H1 (cell line): ENCODE data around the gene NR2F6. TPM values are rescaled to one million over a fixed set of nuclear protein-coding genes. Genes with fewer than 3 reads are reported as not detected.

Source experiments
- CTCF ChIA-PET: fragments of 300-600 bp; sonication (Branson Sonifier 250); formaldehyde crosslinking; loops from one replicate; lab custom pipeline; 2021; ENCODE audit not compliant: partially characterized antibody; lab: Charles Lee
- POLR2A ChIA-PET: fragments of 300-600 bp; sonication (Branson Sonifier 250); formaldehyde crosslinking; loops from one replicate; lab custom pipeline; 2021; ENCODE audit warnings: inconsistent platforms; ENCODE audit not compliant: partially characterized antibody; lab: Charles Lee
- DNase-seq, 2 experiments: peaks; one replicate each; pipeline versions ENCODE4 v3.0.0 to v3.0.0-alpha.2; 2010 to 2022; ENCODE audit warnings: low spot score in 2 of 2, low read depth in 1 of 2, mixed read lengths in 1 of 2
- FAIRE-seq: peaks from 2 replicates; lab custom pipeline; 2011; peaks lifted over from hg19 to GRCh38; lab: Jason Lieb, UNC
- H2AFZ ChIP-seq: 2 replicates; pipeline ENCODE4 v1.8.1; 2012; ENCODE audit warnings: low read length, inconsistent platforms
- H2AK5ac ChIP-seq: 2 replicates; pipeline ENCODE4 v1.6.1; 2013; ENCODE audit warnings: low read depth, low read length
- H2BK120ac ChIP-seq: replicated peaks from 2 replicates; pipeline ENCODE3; 2013; ENCODE audit warnings: low read depth, low read length, inconsistent platforms
- H2BK12ac ChIP-seq: 2 replicates; pipeline ENCODE4 v1.6.1; 2013; ENCODE audit warnings: low read depth, low read length
- H2BK15ac ChIP-seq: 2 replicates; pipeline ENCODE4 v1.6.1; 2013; ENCODE audit warnings: low read length
- H2BK20ac ChIP-seq: 2 replicates; pipeline ENCODE4 v1.6.1; 2013; ENCODE audit warnings: low read length
- H2BK5ac ChIP-seq: 2 replicates; pipeline ENCODE4 v1.6.1; 2013; ENCODE audit warnings: low read depth, low read length
- H3K14ac ChIP-seq: 2 replicates; pipeline ENCODE4 v1.6.1; 2013; ENCODE audit warnings: inconsistent platforms; ENCODE audit not compliant: insufficient read length
- H3K18ac ChIP-seq: 2 replicates; pipeline ENCODE4 v1.6.1; 2013; ENCODE audit warnings: low read length; ENCODE audit errors: extremely low read depth
- H3K23ac ChIP-seq: 2 replicates; pipeline ENCODE4 v1.6.1; 2013; ENCODE audit warnings: inconsistent platforms; ENCODE audit not compliant: insufficient read length
- H3K23me2 ChIP-seq: 2 replicates; pipeline ENCODE4 v1.6.1; 2013; ENCODE audit warnings: low read depth, low read length
- H3K27ac ChIP-seq: 2 replicates; pipeline ENCODE4 v1.6.1; 2011; ENCODE audit warnings: low read depth, low read length, inconsistent platforms
- H3K27me3 ChIP-seq, 4 experiments: replicated peaks in 1 of 4; 1 replicate in 1 of 4; 2 replicates in 3 of 4; pipeline versions ENCODE4 v1.6.1 to v1.8.1; 2011 to 2013; ENCODE audit warnings: low read length in 3 of 4, mild to moderate bottlenecking in 3 of 4, inconsistent platforms in 2 of 4, mixed read lengths in 2 of 4, moderate library complexity in 1 of 4; ENCODE audit not compliant: control insufficient read depth in 3 of 4, insufficient read depth in 3 of 4; ENCODE audit errors: extremely low read depth in 1 of 4
- H3K36me3 ChIP-seq, 4 experiments: 2 replicates each; pipeline versions ENCODE4 v1.6.1 to v1.8.1; 2011 to 2013; ENCODE audit warnings: mild to moderate bottlenecking in 4 of 4, low read length in 3 of 4, moderate library complexity in 2 of 4, control low read depth in 1 of 4, inconsistent platforms in 1 of 4; ENCODE audit not compliant: insufficient read depth in 4 of 4, control insufficient read depth in 2 of 4
- H3K4ac ChIP-seq: replicated peaks from 2 replicates; pipeline ENCODE3; 2013; ENCODE audit warnings: low read length, low read depth, mixed read lengths, inconsistent platforms; ENCODE audit not compliant: insufficient read length
- H3K4me1 ChIP-seq, 4 experiments: replicated peaks in 1 of 4; 1 replicate in 1 of 4; 2 replicates in 3 of 4; pipeline versions ENCODE4 v1.6.1 to v1.8.1; 2011 to 2013; ENCODE audit warnings: low read length in 3 of 4, inconsistent platforms in 2 of 4, mixed read lengths in 1 of 4; ENCODE audit not compliant: insufficient read depth in 4 of 4, control insufficient read depth in 3 of 4
- H3K4me2 ChIP-seq, 2 experiments: 2 replicates each; pipeline versions ENCODE4 v1.6.1 to v1.8.1; 2011 to 2013; ENCODE audit warnings: low read depth in 2 of 2, low read length in 2 of 2, control low read depth in 1 of 2, inconsistent platforms in 1 of 2, mild to moderate bottlenecking in 1 of 2; ENCODE audit not compliant: insufficient read depth in 1 of 2
- H3K4me3 ChIP-seq, 4 experiments: fragments of 200-600, 300-600 bp in 1 of 4; sonication (generic), shearing (Covaris generic), sonication (Bioruptor Twin) in 1 of 4; 2 replicates each; pipeline versions ENCODE4 v1.5.1 to v1.8.1; 2011 to 2016; ENCODE audit warnings: low read length in 4 of 4, low read depth in 3 of 4, control low read depth in 2 of 4, inconsistent platforms in 2 of 4, mild to moderate bottlenecking in 2 of 4, mixed read lengths in 1 of 4, moderate library complexity in 1 of 4; ENCODE audit not compliant: insufficient read depth in 2 of 4; ENCODE audit errors: extremely low read depth in 1 of 4
- H3K56ac ChIP-seq: replicated peaks from 2 replicates; pipeline ENCODE3; 2013; ENCODE audit warnings: low read depth, mild to moderate bottlenecking, mixed read lengths, low read length, inconsistent platforms; ENCODE audit not compliant: insufficient read length
- H3K79me1 ChIP-seq: 2 replicates; pipeline ENCODE4 v1.6.1; 2013; ENCODE audit warnings: low read depth, low read length, control low read depth
- H3K79me2 ChIP-seq, 2 experiments: 2 replicates each; pipeline versions ENCODE4 v1.6.1 to v1.8.1; 2012 to 2013; ENCODE audit warnings: low read length in 2 of 2, mild to moderate bottlenecking in 2 of 2, inconsistent platforms in 1 of 2; ENCODE audit not compliant: insufficient read depth in 2 of 2, control insufficient read depth in 1 of 2
- H3K9ac ChIP-seq, 4 experiments: replicated peaks in 1 of 4; 1 replicate in 1 of 4; 2 replicates in 3 of 4; pipeline versions ENCODE4 v1.6.1 to v1.8.1; 2011 to 2013; ENCODE audit warnings: low read depth in 3 of 4, low read length in 3 of 4, control low read depth in 2 of 4, mild to moderate bottlenecking in 2 of 4, moderate library complexity in 2 of 4, inconsistent platforms in 1 of 4; ENCODE audit errors: extremely low read depth in 1 of 4
- H3K9me3 ChIP-seq, 2 experiments: 2 replicates each; pipeline versions ENCODE4 v1.6.1 to v1.8.1; 2012 to 2013; ENCODE audit warnings: mild to moderate bottlenecking in 2 of 2, moderate library complexity in 2 of 2, control low read depth in 1 of 2, inconsistent platforms in 1 of 2, low read depth in 1 of 2, low read length in 1 of 2, mixed read lengths in 1 of 2; ENCODE audit not compliant: insufficient read depth in 2 of 2
- H4K20me1 ChIP-seq, 2 experiments: replicated peaks in 1 of 2; 2 replicates each; pipeline versions ENCODE3 to v1.8.1; 2011 to 2013; ENCODE audit warnings: inconsistent platforms in 2 of 2, low read length in 2 of 2, mild to moderate bottlenecking in 1 of 2; ENCODE audit not compliant: insufficient read depth in 2 of 2, control insufficient read depth in 1 of 2
- H4K5ac ChIP-seq: 2 replicates; pipeline ENCODE4 v1.6.1; 2013; ENCODE audit warnings: low read length, low read depth, mixed read lengths, inconsistent platforms; ENCODE audit not compliant: insufficient read length
- H4K8ac ChIP-seq: 2 replicates; pipeline ENCODE4 v1.8.0; 2013; ENCODE audit warnings: mild to moderate bottlenecking, moderate library complexity, low read length, inconsistent platforms; ENCODE audit not compliant: insufficient read depth; ENCODE audit errors: extremely low read depth
- H4K91ac ChIP-seq: replicated peaks from 2 replicates; pipeline ENCODE3; 2013; ENCODE audit warnings: low read length, mixed read lengths, inconsistent platforms; ENCODE audit not compliant: insufficient read length
- BCL11A ChIP-seq, 2 experiments: IDR thresholded peaks; one replicate each; pipeline ENCODE4 v1.6.1; 2011; ENCODE audit warnings: low read depth in 2 of 2, low read length in 2 of 2, mild to moderate bottlenecking in 2 of 2
- CTCF ChIP-seq, 3 experiments: IDR thresholded peaks; 1 replicate in 2 of 3; 2 replicates in 1 of 3; pipeline versions ENCODE4 v1.5.1 to v1.6.1; 2011; ENCODE audit warnings: low read length in 3 of 3, mild to moderate bottlenecking in 3 of 3, inconsistent platforms in 2 of 3, low read depth in 1 of 3, moderate library complexity in 1 of 3; ENCODE audit not compliant: insufficient read depth in 1 of 3; ENCODE audit errors: control extremely low read depth in 1 of 3
- EP300 ChIP-seq, 2 experiments: IDR thresholded peaks; 1 replicate in 1 of 2; 2 replicates in 1 of 2; pipeline ENCODE4 v1.6.1; 2011 to 2012; ENCODE audit warnings: low read depth in 2 of 2, low read length in 2 of 2, mild to moderate bottlenecking in 2 of 2, borderline replicate concordance in 1 of 2, inconsistent platforms in 1 of 2, moderate library complexity in 1 of 2
- HDAC6 ChIP-seq: IDR thresholded peaks from one replicate; pipeline ENCODE4 v1.7.1; 2012; ENCODE audit warnings: low read depth, mild to moderate bottlenecking, inconsistent platforms, low read length, moderate library complexity
- RXRA ChIP-seq: IDR thresholded peaks from 2 replicates; pipeline ENCODE4 v1.6.1; 2011; ENCODE audit warnings: low read depth, mild to moderate bottlenecking, low read length, moderate library complexity; ENCODE audit not compliant: insufficient read depth
- SAP30 ChIP-seq: fragments of 300-600 bp; sonication (generic); IDR thresholded peaks from 2 replicates; pipeline ENCODE4 v1.7.1; 2012; ENCODE audit warnings: low read length, moderate library complexity, mild to moderate bottlenecking, inconsistent platforms; ENCODE audit not compliant: insufficient read depth, insufficient replicate concordance
- SP4 ChIP-seq: IDR thresholded peaks from 2 replicates; pipeline ENCODE4 v1.6.1; 2012; ENCODE audit warnings: low read length, inconsistent platforms
- WGBS, 2 experiments: shearing (Covaris generic) in 1 of 2; methylation state at CpG; one replicate each; pipeline versions ENCODE4 v1.1.6 to v1.1.7; 2013 to 2015; ENCODE audit warnings: low lambda C conversion rate in 2 of 2, mixed read lengths in 2 of 2, inconsistent platforms in 1 of 2, low coverage in 1 of 2, missing lambda C conversion rate in 1 of 2; ENCODE audit not compliant: insufficient replicate concordance in 2 of 2, insufficient coverage in 1 of 2, insufficient read length in 1 of 2; ENCODE audit errors: extremely low coverage in 1 of 2, missing lambda C conversion rate in 1 of 2; 5-methylcytosine and 5-hydroxymethylcytosine counted together
- polyA plus RNA-seq, 7 experiments: library from polyadenylated mRNA; depleted of rRNA in 3 of 7; stranded (reverse) in 5 of 7; unstranded in 2 of 7; fragments of >200 nt in 5 of 7; fragments of 200-250 nt in 2 of 7; gene quantifications; 1 replicate in 5 of 7; 2 replicates in 1 of 7; 4 replicates in 1 of 7; pipeline versions ENCODE4 v1.2.1 to v1.2.3, GENCODE V29; 2011 to 2013; ENCODE audit warnings: missing spikeins in 2 of 7, mixed read lengths in 2 of 7
- total RNA-seq: library from RNA; stranded (reverse); fragmentation: NEBNext Ultra II Directional; extraction: Animal tissue kit (Norgen Biotek cat#: 25700); gene quantifications from 2 replicates; pipeline ENCODE4 v1.2.1, GENCODE V29; 2021

NR2F6 gene
- total and polyA plus RNA-seq, 2 of the 8 experiments (the other 6 are each of a cell fraction or from before 2014, with no cell fraction given) = 99.7 to 114 TPM

GRCh38 chr19:17235300-17235970, 10.3 kb downstream of the NR2F6 start:
- Histone ChIP-seq H3K27ac (peak overlapping the region; percentile 64; the same call in 1 of the 2 replicates), H3K4me2 (peak overlapping the region; percentile 90 to 92), H3K4ac (peak overlapping the region; percentile 94), H4K20me1 (peaks cover 8 to 19% of the 10 kb centered on the region in 2 experiments), H3K79me2 (peaks cover 5 to 39% of the 10 kb centered on the region in 2 experiments; a peak in 3 of 4 replicates), H3K18ac (peak overlapping the region; percentile 98), H3K23me2 (peaks cover 4% of the 10 kb centered on the region; the same call in 1 of the 2 replicates), H3K9ac (peak overlapping the region; percentile 49 to 87 (median 66)), H2AFZ (no peak overlapping the region), H4K91ac (peak overlapping the region; percentile 90), H3K79me1 (peaks cover 17% of the 10 kb centered on the region), H2AK5ac (0 out of 2 replicates have a peak overlapping the region, but pooled peaks have one; percentile 39), H2BK5ac (peak overlapping the region; percentile 93; the same call in 1 of the 2 replicates), H4K5ac (peak overlapping the region; percentile 91), H2BK15ac (no peak overlapping the region), H4K8ac (peak overlapping the region; percentile 89; the same call in 1 of the 2 replicates), H2BK12ac (0 out of 2 replicates have a peak overlapping the region, but pooled peaks have one; percentile 17), H3K23ac (no peak overlapping the region), H2BK20ac (no peak overlapping the region), H3K36me3 (peaks cover 9 to 41% (median 13%) of the 10 kb centered on the region in 4 experiments), H3K56ac (peak overlapping the region; percentile 69), H3K9me3 (no peaks in the 10 kb centered on the region), H2BK120ac (no peak overlapping the region), H3K4me3 (peak overlapping the region; percentile 80 to 89 (median 86)), H3K27me3 (no peaks in the 10 kb centered on the region), H3K4me1 (peaks cover 3 to 11% (median 7%) of the 10 kb centered on the region in 4 experiments), H3K14ac (no peak overlapping the region)
- FAIRE-seq = no peak
- WGBS, 2 experiments = 2% methylated on average over 57 of the region's 80 CpGs; no CpG with 5 or more reads in 1 of the 2 experiments
- ChIA-PET CTCF (interaction anchor here (0.9 to 3.4 kb wide), 11 partner anchors 9 to 170 kb away, joined by 3 to 18 read pairs (median 5); partner anchors contain the start of genes BABAM1 and OCEL1), POLR2A (interaction anchor here (0.6 to 12.3 kb wide), 22 partner anchors 7 to 825 kb away, joined by 3 to 118 read pairs (median 4); partner anchors contain the start of genes ANKLE1, BABAM1, MRPL34 and NR2F6)
- DNase-seq = peak in 1 of 2 experiments; percentile 80
- TF ChIP-seq CTCF (IDR thresholded peaks at IDR 0.05; ENCODE audit: control extremely low read depth in 1 of 3, insufficient read depth in 1 of 3, low read depth in 1 of 3, low read length in 3 of 3) (peak; percentile 32 to 51 (median 45)), HDAC6 (no peak), EP300 (IDR thresholded peaks at IDR 0.05; ENCODE audit: borderline replicate concordance in 1 of 2, low read depth in 2 of 2, low read length in 2 of 2) (no peak), SP4 (no peak), BCL11A (IDR thresholded peaks at IDR 0.05; ENCODE audit: low read depth in 2 of 2, low read length in 2 of 2) (no peak), RXRA (no peak), SAP30 (no peak)
